GM13976 (cell line): ENCODE measurements around the gene RAN.
"Not testable (repeated sequence)": the region's sequence is repeated elsewhere in the genome, so short reads cannot be mapped to it uniquely, and the experiment has no call there.

Source experiments
- DNase-seq: peaks from one replicate; pipeline ENCODE4 v3.0.0; 2012; ENCODE audit warnings: low spot score
- in situ Hi-C: fragments of 300-500 bp; cut with MboI; formaldehyde crosslinking; loops from one replicate; pipeline ENCODE4 v1.12.0; 2022; ENCODE audit warnings: low sequenced_read_pairs, mixed read lengths, inconsistent platforms; ENCODE audit not compliant: unreplicated experiment
- TF ChIP-seq, protein P1 (sequence below): IDR thresholded peaks from 2 replicates; pipeline ENCODE4 v1.5.1; 2012; ENCODE audit warnings: borderline replicate concordance, mild to moderate bottlenecking; ENCODE audit not compliant: insufficient read depth; ENCODE audit errors: extremely low read depth, missing control alignments, control extremely low read depth

Gene RAN

DNA sequence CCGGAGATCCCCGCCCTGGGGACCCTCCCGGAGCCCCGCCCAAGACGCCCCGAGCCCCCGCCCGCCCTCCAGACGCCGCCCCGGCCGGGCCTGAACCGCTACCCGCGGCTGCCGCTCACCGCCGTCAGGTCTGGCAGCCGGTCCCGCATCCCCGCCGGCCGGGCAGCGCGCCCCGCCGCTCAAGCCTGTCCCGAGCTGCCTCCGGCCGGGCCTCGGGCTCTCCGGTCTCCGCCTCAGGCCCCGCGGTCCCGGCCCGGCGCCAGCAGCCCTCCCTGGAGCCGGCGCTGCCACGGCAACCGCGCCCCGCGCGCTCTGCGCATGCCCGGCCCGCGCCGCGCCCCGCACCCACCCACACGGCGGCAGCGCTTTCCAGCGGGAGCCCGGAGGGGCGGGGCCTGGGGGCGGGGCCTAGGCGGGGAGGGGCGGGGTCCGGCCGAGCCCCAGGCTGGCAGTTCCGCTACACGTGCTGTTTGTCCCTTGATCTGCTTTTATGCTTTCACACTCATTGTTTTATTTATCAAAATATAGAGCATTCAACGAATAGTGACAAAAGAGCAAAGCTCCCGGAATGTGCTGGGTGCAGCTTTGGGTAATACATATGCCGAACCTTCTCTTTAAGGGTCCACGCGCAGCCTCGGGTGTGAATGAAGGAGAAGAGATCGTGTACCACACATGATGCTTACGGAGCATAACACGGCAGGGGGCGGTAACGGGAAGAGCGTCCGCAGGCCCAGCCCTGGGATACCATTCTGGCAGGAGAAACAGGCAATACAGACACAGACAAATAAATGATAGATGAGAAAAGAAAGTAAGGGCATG lies 32.7 kb upstream of the RAN start, which contains the start of gene STX2:
TSS of gene STX2 (minus strand) at position 300 of the 819 bp plus-strand sequence. CDS start at position 149, 151 bp downstream.
- in situ Hi-C loops, result no loop called here
- TF ChIP-seq, protein P1, sequence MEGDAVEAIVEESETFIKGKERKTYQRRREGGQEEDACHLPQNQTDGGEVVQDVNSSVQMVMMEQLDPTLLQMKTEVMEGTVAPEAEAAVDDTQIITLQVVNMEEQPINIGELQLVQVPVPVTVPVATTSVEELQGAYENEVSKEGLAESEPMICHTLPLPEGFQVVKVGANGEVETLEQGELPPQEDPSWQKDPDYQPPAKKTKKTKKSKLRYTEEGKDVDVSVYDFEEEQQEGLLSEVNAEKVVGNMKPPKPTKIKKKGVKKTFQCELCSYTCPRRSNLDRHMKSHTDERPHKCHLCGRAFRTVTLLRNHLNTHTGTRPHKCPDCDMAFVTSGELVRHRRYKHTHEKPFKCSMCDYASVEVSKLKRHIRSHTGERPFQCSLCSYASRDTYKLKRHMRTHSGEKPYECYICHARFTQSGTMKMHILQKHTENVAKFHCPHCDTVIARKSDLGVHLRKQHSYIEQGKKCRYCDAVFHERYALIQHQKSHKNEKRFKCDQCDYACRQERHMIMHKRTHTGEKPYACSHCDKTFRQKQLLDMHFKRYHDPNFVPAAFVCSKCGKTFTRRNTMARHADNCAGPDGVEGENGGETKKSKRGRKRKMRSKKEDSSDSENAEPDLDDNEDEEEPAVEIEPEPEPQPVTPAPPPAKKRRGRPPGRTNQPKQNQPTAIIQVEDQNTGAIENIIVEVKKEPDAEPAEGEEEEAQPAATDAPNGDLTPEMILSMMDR, result no peak
- DNase-seq, result peak; percentile 98

DNA sequence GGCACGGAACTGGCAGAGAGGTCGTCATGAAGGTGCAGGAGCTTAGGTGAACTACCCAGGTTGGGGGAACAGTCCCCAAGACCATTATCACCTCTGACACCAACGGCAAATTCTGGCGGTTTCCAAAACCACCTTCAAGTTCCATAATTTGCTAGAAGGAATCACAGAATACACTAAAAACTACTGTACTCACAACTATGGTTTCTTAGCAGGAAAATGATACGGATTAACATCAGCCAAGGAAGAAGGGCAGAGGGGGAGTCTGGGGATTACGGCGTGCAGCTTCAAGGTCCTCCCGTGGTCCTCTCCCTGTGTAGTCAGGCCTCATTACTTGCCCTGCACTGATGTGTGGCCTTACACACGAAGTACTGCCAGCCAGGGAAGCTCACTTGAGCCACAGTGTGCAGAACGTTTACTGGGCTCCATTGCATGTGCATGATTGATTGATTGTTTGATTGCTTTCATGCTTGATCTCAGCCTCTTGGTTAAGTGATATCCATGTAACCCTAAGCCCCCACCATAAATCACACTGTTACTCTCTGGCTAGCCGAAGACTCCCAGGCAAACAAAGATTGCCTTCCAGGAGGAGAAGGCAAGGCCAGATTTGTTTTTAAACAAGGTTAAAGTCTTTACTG lies 32.0 kb upstream of the RAN start:
- TF ChIP-seq, protein P1, result no peak
- DNase-seq, result no peak
- in situ Hi-C loops, result no loop called here

DNA sequence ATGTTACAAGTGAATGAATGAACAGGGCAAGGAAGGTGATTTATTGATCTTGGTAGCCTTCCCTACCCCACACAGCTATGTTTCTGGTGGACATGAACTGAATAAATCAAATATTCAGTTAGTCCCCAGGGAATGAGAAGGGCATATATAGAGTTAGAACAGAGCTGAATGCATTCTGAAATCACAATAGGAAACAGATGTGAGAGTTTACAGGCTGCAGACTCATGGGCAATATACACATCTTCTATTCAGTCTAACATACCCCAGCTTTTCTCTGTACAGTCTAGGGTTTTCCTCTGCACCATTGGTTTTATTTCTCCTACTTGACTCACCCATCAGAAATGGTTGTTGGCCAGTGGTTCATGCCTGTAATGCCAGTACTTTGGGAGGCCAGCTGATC lies 25.5 kb upstream of the RAN start:
- in situ Hi-C loops, result no loop called here

DNA sequence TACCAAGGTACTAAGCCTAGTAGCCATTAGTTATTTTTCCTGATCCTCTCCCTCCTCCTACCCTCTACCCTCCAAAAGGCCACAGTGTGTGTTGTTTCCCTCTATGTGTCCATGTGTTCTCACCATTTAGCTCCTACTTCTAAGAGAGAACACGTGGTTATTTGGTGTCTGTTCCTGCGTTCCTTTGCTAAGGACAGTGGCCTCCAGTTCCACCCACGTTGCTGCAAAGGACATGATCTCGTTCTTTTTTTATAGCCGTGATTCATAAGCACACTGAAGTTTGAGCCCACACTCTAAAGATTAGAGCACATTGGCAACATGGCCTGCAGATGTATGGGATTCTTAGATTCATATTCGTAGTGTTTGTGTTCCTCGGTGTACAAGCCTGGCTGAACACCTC lies 24.8 kb upstream of the RAN start:
- TF ChIP-seq, protein P1, result no peak
- in situ Hi-C loops, result no loop called here
- no peak for DNase-seq

More for the DNA sequence above, 25.5 kb upstream of the RAN start:
- no peak for DNase-seq
- TF ChIP-seq, protein P1, result no peak

DNA sequence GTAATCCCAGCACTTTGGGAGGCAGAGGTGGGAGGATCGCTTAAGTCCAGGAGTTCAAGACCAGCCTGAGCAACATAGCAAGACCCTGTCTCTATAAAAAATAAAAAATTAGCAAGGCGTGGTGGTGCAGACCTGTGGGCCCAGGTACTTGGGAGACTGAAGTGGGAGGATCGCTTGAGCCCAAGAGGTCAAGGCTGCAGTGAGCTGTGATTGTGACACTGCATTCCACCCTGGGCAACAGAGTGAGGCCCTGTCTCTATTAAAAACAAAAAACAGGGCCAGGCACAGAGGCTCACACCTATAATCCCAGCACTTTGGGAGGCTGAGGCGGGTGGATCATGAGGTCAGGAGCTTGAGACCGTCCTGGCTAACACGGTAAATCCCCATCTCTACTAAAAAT lies 23.8 kb upstream of the RAN start:
- DNase-seq, in situ Hi-C loops: not testable (repeated sequence)

DNA sequence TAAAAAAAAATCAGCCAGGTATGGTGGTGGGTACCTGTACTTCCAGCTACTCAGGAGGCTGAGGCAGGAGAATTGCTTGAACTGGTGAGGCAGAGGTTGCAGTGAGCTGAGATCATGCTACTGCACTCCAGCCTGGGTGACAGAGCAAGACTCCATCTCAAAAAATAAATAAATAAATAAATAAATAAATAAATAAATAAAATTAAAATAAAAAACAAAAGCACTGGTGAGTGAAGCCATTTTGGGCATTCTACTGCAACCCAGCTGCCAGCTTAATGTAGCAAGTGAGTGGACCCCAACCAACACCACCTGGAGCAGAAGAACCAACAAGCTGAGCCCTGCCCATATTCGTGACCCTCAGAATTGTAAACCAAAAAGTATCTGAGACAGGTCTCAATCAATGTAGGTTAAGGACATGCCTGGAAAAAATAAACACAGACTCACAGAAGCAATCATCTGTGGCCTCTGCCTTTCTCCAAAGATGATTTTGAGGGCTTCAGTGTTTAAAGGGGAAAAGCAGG lies 23.0 kb upstream of the RAN start:
- in situ Hi-C loops, result not testable (repeated sequence)

DNA sequence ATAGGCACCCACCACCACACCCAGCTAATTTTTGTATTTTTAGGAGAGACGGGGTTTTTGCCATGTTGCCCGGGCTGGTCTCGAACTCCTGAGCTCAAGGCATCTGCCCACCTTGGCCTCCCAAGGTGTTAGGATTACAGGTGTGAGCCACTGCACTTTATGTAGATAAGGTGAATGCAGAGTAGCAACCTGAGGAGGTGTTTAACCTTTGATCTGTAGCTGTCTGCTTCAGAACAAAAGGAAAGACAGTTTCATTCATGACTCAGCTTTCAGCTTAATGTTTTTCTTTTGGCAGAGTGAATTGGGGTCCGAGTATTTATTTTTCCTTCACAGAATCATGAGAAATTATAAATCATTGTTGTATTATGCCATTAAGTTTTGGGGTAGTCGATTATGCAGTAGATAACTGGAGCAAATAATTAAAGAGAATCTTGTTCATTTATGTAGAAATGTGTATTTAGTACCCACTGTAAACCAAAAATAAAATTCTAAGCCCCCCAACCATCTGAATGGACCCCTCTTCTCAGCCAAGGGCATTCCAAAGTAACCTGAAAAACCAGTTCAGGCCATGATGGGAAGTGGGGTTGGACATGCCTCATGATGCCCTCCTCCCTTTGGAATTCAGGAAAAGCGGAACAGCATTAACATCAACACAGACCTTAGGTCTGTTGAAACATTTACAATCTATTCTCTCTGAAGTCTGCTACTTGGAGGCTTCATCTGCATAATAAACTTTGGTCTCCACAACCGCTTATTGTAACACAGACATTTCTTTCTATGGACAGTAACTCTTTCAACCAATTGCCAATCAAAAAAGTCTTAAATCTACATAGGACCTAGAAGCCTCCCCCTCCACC lies 22.1 kb upstream of the RAN start:
- in situ Hi-C loops, result no loop called here
- DNase-seq, result no peak
- TF ChIP-seq, protein P1, result no peak

More for the DNA sequence above, 23.0 kb upstream of the RAN start:
- not testable (repeated sequence) for DNase-seq
